Measurements from ENCODE around the gene TSC22D3. TPM values are rescaled to one million over a fixed set of nuclear protein-coding genes. Genes with fewer than 3 reads are reported as not detected.

TSC22D3 gene
- total and polyA plus RNA-seq, 2 donors (not counting 1 experiment from before 2014, with no cell fraction given), result 24.2 to 51.5 TPM

- no peaks in the 10 kb centered on the region for H3K9me3 ChIP-seq (ENCODE audit: control insufficient read depth, insufficient read depth, low read depth, low read length)
- no peak overlapping the region for H3K4me3 ChIP-seq (replicated peaks in 1 of 4; ENCODE audit: control extremely low read depth in 1 of 4, insufficient read depth in 1 of 4, low read depth in 3 of 4, low read length in 4 of 4)
- no peak for TF ChIP-seq EZH2 (IDR thresholded peaks at IDR 0.05; ENCODE audit: low read length, missing control alignments)
- TF ChIP-seq, protein P1, sequence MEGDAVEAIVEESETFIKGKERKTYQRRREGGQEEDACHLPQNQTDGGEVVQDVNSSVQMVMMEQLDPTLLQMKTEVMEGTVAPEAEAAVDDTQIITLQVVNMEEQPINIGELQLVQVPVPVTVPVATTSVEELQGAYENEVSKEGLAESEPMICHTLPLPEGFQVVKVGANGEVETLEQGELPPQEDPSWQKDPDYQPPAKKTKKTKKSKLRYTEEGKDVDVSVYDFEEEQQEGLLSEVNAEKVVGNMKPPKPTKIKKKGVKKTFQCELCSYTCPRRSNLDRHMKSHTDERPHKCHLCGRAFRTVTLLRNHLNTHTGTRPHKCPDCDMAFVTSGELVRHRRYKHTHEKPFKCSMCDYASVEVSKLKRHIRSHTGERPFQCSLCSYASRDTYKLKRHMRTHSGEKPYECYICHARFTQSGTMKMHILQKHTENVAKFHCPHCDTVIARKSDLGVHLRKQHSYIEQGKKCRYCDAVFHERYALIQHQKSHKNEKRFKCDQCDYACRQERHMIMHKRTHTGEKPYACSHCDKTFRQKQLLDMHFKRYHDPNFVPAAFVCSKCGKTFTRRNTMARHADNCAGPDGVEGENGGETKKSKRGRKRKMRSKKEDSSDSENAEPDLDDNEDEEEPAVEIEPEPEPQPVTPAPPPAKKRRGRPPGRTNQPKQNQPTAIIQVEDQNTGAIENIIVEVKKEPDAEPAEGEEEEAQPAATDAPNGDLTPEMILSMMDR (conservative IDR thresholded peaks at IDR 0.05 in 1 of 2, IDR thresholded peaks at IDR 0.05 in 1 of 2; ENCODE audit: low read depth in 1 of 2, low read length in 2 of 2), result no peak
Observed at GRCh38 chrX:107743995-107744394, 31.6 kb downstream of the TSC22D3 start.

GRCh38 chrX:107742700-107743191, 32.8 kb downstream of the TSC22D3 start:
- peaks cover 4% of the 10 kb centered on the region for H3K4me1 ChIP-seq (ENCODE audit: control insufficient read depth, extremely low read depth, insufficient read depth, low read length)
- H4K20me1 ChIP-seq (ENCODE audit: control insufficient read depth, extremely low read depth, insufficient read depth, low read length), result no peaks in the 10 kb centered on the region
- no peak overlapping the region for H3K4me3 ChIP-seq (replicated peaks in 1 of 4; ENCODE audit: control extremely low read depth in 1 of 4, insufficient read depth in 1 of 4, low read depth in 3 of 4, low read length in 4 of 4)
- no peaks in the 10 kb centered on the region for H3K36me3 ChIP-seq (ENCODE audit: control insufficient read depth, insufficient read depth, low read length)
- TF ChIP-seq, protein P1 (conservative IDR thresholded peaks at IDR 0.05 in 1 of 2, IDR thresholded peaks at IDR 0.05 in 1 of 2; ENCODE audit: low read depth in 1 of 2, low read length in 2 of 2), result no peak
- no peak for TF ChIP-seq EZH2 (IDR thresholded peaks at IDR 0.05; ENCODE audit: low read length, missing control alignments)
- H3K4me2 ChIP-seq (ENCODE audit: extremely low read depth, insufficient read depth, low read length), result peak overlapping the region; percentile 44
- no peak overlapping the region for H3K9ac ChIP-seq (ENCODE audit: insufficient read depth, low read length)
- DNase-seq (ENCODE audit: low read depth in 2 of 2), result no peak
- H3K27me3 ChIP-seq (ENCODE audit: control insufficient read depth, insufficient read depth, low read length), result peaks cover 5% of the 10 kb centered on the region
- H3K79me2 ChIP-seq (ENCODE audit: control insufficient read depth, insufficient read depth, low read length), result no peaks in the 10 kb centered on the region
- no peak overlapping the region for H2AFZ ChIP-seq (ENCODE audit: low read length)
- no peaks in the 10 kb centered on the region for H3K9me3 ChIP-seq (ENCODE audit: control insufficient read depth, insufficient read depth, low read depth, low read length)
- H3K27ac ChIP-seq (ENCODE audit: insufficient read depth, low read length), result no peak overlapping the region

More at GRCh38 chrX:107743995-107744394, 31.6 kb downstream of the TSC22D3 start:
- H2AFZ ChIP-seq (ENCODE audit: low read length), result no peak overlapping the region
- no peaks in the 10 kb centered on the region for H4K20me1 ChIP-seq (ENCODE audit: control insufficient read depth, extremely low read depth, insufficient read depth, low read length)
- H3K9ac ChIP-seq (ENCODE audit: insufficient read depth, low read length), result no peak overlapping the region
- H3K4me2 ChIP-seq (ENCODE audit: extremely low read depth, insufficient read depth, low read length), result no peak overlapping the region
- no peak overlapping the region for H3K27ac ChIP-seq (ENCODE audit: insufficient read depth, low read length)
- peaks cover 7% of the 10 kb centered on the region for H3K4me1 ChIP-seq (ENCODE audit: control insufficient read depth, extremely low read depth, insufficient read depth, low read length)
- peaks cover 5% of the 10 kb centered on the region for H3K27me3 ChIP-seq (ENCODE audit: control insufficient read depth, insufficient read depth, low read length)
- H3K36me3 ChIP-seq (ENCODE audit: control insufficient read depth, insufficient read depth, low read length), result no peaks in the 10 kb centered on the region
- H3K79me2 ChIP-seq (ENCODE audit: control insufficient read depth, insufficient read depth, low read length), result no peaks in the 10 kb centered on the region
- DNase-seq (ENCODE audit: low read depth in 2 of 2), result no peak

- H3K9me3 ChIP-seq (ENCODE audit: control insufficient read depth, insufficient read depth, low read depth, low read length), result no peaks in the 10 kb centered on the region
- no peak overlapping the region for H3K4me3 ChIP-seq (replicated peaks in 1 of 4; ENCODE audit: control extremely low read depth in 1 of 4, insufficient read depth in 1 of 4, low read depth in 3 of 4, low read length in 4 of 4)
- H3K27ac ChIP-seq (ENCODE audit: insufficient read depth, low read length), result no peak overlapping the region
- no peaks in the 10 kb centered on the region for H4K20me1 ChIP-seq (ENCODE audit: control insufficient read depth, extremely low read depth, insufficient read depth, low read length)
- H3K36me3 ChIP-seq (ENCODE audit: control insufficient read depth, insufficient read depth, low read length), result no peaks in the 10 kb centered on the region
- H3K9ac ChIP-seq (ENCODE audit: insufficient read depth, low read length), result no peak overlapping the region
- H3K27me3 ChIP-seq (ENCODE audit: control insufficient read depth, insufficient read depth, low read length), result peaks cover 5% of the 10 kb centered on the region
- no peak overlapping the region for H2AFZ ChIP-seq (ENCODE audit: low read length)
- no peak for TF ChIP-seq EZH2 (IDR thresholded peaks at IDR 0.05; ENCODE audit: low read length, missing control alignments)
- TF ChIP-seq, protein P1 (conservative IDR thresholded peaks at IDR 0.05 in 1 of 2, IDR thresholded peaks at IDR 0.05 in 1 of 2; ENCODE audit: low read depth in 1 of 2, low read length in 2 of 2), result no peak
- H3K4me1 ChIP-seq (ENCODE audit: control insufficient read depth, extremely low read depth, insufficient read depth, low read length), result peaks cover 4% of the 10 kb centered on the region
- no peak overlapping the region for H3K4me2 ChIP-seq (ENCODE audit: extremely low read depth, insufficient read depth, low read length)
- no peak for DNase-seq (ENCODE audit: low read depth in 2 of 2)
- H3K79me2 ChIP-seq (ENCODE audit: control insufficient read depth, insufficient read depth, low read length), result no peaks in the 10 kb centered on the region
Observed at GRCh38 chrX:107741404-107741790, 34.2 kb downstream of the TSC22D3 start.
